GM23338 (cell line): ENCODE results near the gene COG7. TPM values are rescaled to one million over a fixed set of nuclear protein-coding genes. Genes with fewer than 3 reads are reported as not detected.
A peak's percentile ranks its signal among the peaks of the same experiment; 100 is the strongest.

Experiments used
- ATAC-seq: fragments of 200-7000 bp; cut with Tn5 transposase; 3 replicates; pipeline ENCODE4 v1.9.1; 2020
- DNase-seq: peaks from one replicate; pipeline ENCODE4 v3.0.0-alpha.2; 2015; ENCODE audit warnings: low spot score
- H2AFZ ChIP-seq: fragments of 200-600 bp; sonication (generic); 2 replicates; pipeline ENCODE4 v1.8.0; 2016; ENCODE audit warnings: antibody characterized with exemption, mild to moderate bottlenecking, moderate library complexity
- H3F3A ChIP-seq: fragments of 200-600 bp; sonication (generic); replicated peaks from 2 replicates; pipeline ENCODE4 v1.8.0; 2017; ENCODE audit warnings: antibody characterized with exemption, mixed run types, low read depth
- H3K27ac ChIP-seq: fragments of 200-600 bp; sonication (generic); 2 replicates; pipeline ENCODE4 v1.6.1; 2016; ENCODE audit warnings: low read depth
- H3K27me3 ChIP-seq: fragments of 200-600 bp; sonication (generic); 2 replicates; pipeline ENCODE4 v1.8.0; 2016; ENCODE audit warnings: mild to moderate bottlenecking, mixed run types, moderate library complexity; ENCODE audit not compliant: insufficient read depth
- H3K36me3 ChIP-seq: fragments of 200-600 bp; sonication (generic); 2 replicates; pipeline ENCODE4 v1.8.0; 2016; ENCODE audit warnings: mild to moderate bottlenecking; ENCODE audit not compliant: insufficient read depth
- H3K4me1 ChIP-seq: fragments of 200-600 bp; sonication (generic); 2 replicates; pipeline ENCODE4 v1.8.0; 2016; ENCODE audit warnings: mild to moderate bottlenecking, moderate library complexity; ENCODE audit not compliant: insufficient read depth
- H3K4me2 ChIP-seq: fragments of 200-600 bp; sonication (generic); 2 replicates; pipeline ENCODE4 v1.7.1; 2017; ENCODE audit warnings: mixed run types
- H3K4me3 ChIP-seq: fragments of 200-600 bp; sonication (generic); 2 replicates; pipeline ENCODE4 v1.6.1; 2016; ENCODE audit warnings: mixed run types
- H3K79me2 ChIP-seq: fragments of 200-600 bp; sonication (generic); replicated peaks from 2 replicates; pipeline ENCODE4 v1.8.0; 2017; ENCODE audit warnings: mild to moderate bottlenecking; ENCODE audit not compliant: insufficient read depth
- H3K9me2 ChIP-seq: fragments of 200-600 bp; sonication (generic); 2 replicates; pipeline ENCODE4 v1.8.0; 2017; ENCODE audit not compliant: insufficient read depth
- H4K20me1 ChIP-seq: fragments of 200-600 bp; sonication (generic); replicated peaks from 2 replicates; pipeline ENCODE4 v1.8.0; 2017; ENCODE audit warnings: mild to moderate bottlenecking; ENCODE audit not compliant: insufficient read depth
- H3K27ac Mint-ChIP-seq: 2 replicates; pipeline ENCODE4 v1.8.0; 2020; ENCODE audit warnings: inconsistent platforms, mild to moderate bottlenecking, moderate library complexity, mixed read lengths
- H3K27me3 Mint-ChIP-seq: 3 replicates; pipeline ENCODE4 v1.8.0; 2022; ENCODE audit warnings: low read depth, mild to moderate bottlenecking, moderate library complexity, mixed read lengths, inconsistent platforms; ENCODE audit not compliant: insufficient read depth, poor library complexity
- H3K36me3 Mint-ChIP-seq: 3 replicates; pipeline ENCODE4 v1.8.0; 2021; ENCODE audit warnings: low read depth, mild to moderate bottlenecking, inconsistent platforms, moderate library complexity, mixed read lengths
- H3K4me1 Mint-ChIP-seq: 3 replicates; pipeline ENCODE4 v1.8.0; 2020; ENCODE audit warnings: mild to moderate bottlenecking, inconsistent platforms, mixed read lengths
- H3K4me3 Mint-ChIP-seq: 3 replicates; pipeline ENCODE4 v1.8.0; 2021; ENCODE audit warnings: moderate library complexity, mild to moderate bottlenecking, inconsistent platforms, mixed read lengths
- H3K9me3 Mint-ChIP-seq: 3 replicates; pipeline ENCODE4 v1.8.0; 2020; ENCODE audit warnings: moderate library complexity, mild to moderate bottlenecking, inconsistent platforms, mixed read lengths
- STAT1 ChIP-seq: IDR thresholded peaks from one replicate; pipeline ENCODE4 v1.6.1; 2016; ENCODE audit warnings: antibody characterized with exemption; ENCODE audit not compliant: unreplicated experiment
- ZNF331 ChIP-seq: fragments of 250-450 bp; sonication (Bioruptor Pico); IDR thresholded peaks from 2 replicates; pipeline ENCODE4 v1.5.0; 2020; ENCODE audit warnings: low read depth, mild to moderate bottlenecking, moderate library complexity
- polyA plus RNA-seq: library from polyadenylated mRNA; unstranded; fragments of >200 nt; fragmentation: Nextera tagmentation; extraction: Ambion mirVana; gene quantifications from 2 replicates; pipeline ENCODE4 v1.2.1, GENCODE V29; 2016
- total RNA-seq: library from RNA; depleted of rRNA; stranded (reverse); fragments of >200 nt; shearing (Covaris generic); gene quantifications from 2 replicates; pipeline ENCODE4 v1.2.3, GENCODE V29; 2014
- TF ChIP-seq, protein P1 (sequence below): fragments of 250-450 bp; sonication (Bioruptor Pico); IDR thresholded peaks from 2 replicates; pipeline ENCODE4 v1.5.0; 2020; ENCODE audit warnings: mild to moderate bottlenecking, moderate library complexity
- TF ChIP-seq, protein P2 (sequence below), 2 experiments: fragments of 200-600 bp in 1 of 2; sonication (generic) in 1 of 2; conservative IDR thresholded peaks; 2 replicates each; pipeline versions ENCODE4 v1.5.1 to v1.6.1; 2016 to 2017; ENCODE audit warnings: antibody characterized with exemption in 2 of 2, low read depth in 2 of 2, mild to moderate bottlenecking in 2 of 2, moderate library complexity in 1 of 2

Gene COG7
- total and polyA plus RNA-seq, 2 experiments from 2014 or later: 9.2 to 20.0 TPM

- Mint-ChIP-seq H3K4me1 (no peaks in the 10 kb centered on the region), H3K9me3 (no peaks in the 10 kb centered on the region), H3K4me3 (no peak overlapping the region), H3K36me3 (peaks cover 35% of the 10 kb centered on the region; the same call in 2 of the 3 replicates), H3K27me3 (no peaks in the 10 kb centered on the region), H3K27ac (no peak overlapping the region)
- DNase-seq: peak; percentile 75
- H3K27ac ChIP-seq: no peak overlapping the region
- no peaks in the 10 kb centered on the region for H3K79me2 ChIP-seq
- no peaks in the 10 kb centered on the region for H3K4me1 ChIP-seq
- H3K9me2 ChIP-seq: no peaks in the 10 kb centered on the region
- no peaks in the 10 kb centered on the region; the same call in none of the 2 replicates for H4K20me1 ChIP-seq
- H3F3A ChIP-seq: no peaks in the 10 kb centered on the region
- no peak overlapping the region for H3K4me3 ChIP-seq
- TF ChIP-seq, protein P1, sequence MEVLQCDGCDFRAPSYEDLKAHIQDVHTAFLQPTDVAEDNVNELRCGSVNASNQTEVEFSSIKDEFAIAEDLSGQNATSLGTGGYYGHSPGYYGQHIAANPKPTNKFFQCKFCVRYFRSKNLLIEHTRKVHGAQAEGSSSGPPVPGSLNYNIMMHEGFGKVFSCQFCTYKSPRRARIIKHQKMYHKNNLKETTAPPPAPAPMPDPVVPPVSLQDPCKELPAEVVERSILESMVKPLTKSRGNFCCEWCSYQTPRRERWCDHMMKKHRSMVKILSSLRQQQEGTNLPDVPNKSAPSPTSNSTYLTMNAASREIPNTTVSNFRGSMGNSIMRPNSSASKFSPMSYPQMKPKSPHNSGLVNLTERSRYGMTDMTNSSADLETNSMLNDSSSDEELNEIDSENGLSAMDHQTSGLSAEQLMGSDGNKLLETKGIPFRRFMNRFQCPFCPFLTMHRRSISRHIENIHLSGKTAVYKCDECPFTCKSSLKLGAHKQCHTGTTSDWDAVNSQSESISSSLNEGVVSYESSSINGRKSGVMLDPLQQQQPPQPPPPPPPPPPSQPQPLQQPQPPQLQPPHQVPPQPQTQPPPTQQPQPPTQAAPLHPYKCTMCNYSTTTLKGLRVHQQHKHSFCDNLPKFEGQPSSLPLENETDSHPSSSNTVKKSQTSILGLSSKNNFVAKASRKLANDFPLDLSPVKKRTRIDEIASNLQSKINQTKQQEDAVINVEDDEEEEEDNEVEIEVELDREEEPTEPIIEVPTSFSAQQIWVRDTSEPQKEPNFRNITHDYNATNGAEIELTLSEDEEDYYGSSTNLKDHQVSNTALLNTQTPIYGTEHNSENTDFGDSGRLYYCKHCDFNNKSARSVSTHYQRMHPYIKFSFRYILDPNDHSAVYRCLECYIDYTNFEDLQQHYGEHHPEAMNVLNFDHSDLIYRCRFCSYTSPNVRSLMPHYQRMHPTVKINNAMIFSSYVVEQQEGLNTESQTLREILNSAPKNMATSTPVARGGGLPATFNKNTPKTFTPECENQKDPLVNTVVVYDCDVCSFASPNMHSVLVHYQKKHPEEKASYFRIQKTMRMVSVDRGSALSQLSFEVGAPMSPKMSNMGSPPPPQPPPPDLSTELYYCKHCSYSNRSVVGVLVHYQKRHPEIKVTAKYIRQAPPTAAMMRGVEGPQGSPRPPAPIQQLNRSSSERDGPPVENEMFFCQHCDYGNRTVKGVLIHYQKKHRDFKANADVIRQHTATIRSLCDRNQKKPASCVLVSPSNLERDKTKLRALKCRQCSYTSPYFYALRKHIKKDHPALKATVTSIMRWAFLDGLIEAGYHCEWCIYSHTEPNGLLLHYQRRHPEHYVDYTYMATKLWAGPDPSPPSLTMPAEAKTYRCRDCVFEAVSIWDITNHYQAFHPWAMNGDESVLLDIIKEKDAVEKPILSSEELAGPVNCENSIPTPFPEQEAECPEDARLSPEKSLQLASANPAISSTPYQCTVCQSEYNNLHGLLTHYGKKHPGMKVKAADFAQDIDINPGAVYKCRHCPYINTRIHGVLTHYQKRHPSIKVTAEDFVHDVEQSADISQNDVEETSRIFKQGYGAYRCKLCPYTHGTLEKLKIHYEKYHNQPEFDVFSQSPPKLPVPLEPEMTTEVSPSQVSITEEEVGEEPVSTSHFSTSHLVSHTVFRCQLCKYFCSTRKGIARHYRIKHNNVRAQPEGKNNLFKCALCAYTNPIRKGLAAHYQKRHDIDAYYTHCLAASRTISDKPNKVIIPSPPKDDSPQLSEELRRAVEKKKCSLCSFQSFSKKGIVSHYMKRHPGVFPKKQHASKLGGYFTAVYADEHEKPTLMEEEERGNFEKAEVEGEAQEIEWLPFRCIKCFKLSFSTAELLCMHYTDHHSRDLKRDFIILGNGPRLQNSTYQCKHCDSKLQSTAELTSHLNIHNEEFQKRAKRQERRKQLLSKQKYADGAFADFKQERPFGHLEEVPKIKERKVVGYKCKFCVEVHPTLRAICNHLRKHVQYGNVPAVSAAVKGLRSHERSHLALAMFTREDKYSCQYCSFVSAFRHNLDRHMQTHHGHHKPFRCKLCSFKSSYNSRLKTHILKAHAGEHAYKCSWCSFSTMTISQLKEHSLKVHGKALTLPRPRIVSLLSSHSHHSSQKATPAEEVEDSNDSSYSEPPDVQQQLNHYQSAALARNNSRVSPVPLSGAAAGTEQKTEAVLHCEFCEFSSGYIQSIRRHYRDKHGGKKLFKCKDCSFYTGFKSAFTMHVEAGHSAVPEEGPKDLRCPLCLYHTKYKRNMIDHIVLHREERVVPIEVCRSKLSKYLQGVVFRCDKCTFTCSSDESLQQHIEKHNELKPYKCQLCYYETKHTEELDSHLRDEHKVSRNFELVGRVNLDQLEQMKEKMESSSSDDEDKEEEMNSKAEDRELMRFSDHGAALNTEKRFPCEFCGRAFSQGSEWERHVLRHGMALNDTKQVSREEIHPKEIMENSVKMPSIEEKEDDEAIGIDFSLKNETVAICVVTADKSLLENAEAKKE (CRISPR knock-in tag): no peak
- TF ChIP-seq ZNF331 (CRISPR knock-in tag) (no peak), STAT1 (no peak)
- TF ChIP-seq, protein P2, sequence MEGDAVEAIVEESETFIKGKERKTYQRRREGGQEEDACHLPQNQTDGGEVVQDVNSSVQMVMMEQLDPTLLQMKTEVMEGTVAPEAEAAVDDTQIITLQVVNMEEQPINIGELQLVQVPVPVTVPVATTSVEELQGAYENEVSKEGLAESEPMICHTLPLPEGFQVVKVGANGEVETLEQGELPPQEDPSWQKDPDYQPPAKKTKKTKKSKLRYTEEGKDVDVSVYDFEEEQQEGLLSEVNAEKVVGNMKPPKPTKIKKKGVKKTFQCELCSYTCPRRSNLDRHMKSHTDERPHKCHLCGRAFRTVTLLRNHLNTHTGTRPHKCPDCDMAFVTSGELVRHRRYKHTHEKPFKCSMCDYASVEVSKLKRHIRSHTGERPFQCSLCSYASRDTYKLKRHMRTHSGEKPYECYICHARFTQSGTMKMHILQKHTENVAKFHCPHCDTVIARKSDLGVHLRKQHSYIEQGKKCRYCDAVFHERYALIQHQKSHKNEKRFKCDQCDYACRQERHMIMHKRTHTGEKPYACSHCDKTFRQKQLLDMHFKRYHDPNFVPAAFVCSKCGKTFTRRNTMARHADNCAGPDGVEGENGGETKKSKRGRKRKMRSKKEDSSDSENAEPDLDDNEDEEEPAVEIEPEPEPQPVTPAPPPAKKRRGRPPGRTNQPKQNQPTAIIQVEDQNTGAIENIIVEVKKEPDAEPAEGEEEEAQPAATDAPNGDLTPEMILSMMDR (conservative IDR thresholded peaks at IDR 0.05; ENCODE audit: low read depth in 2 of 2): peak; percentile 80 to 98
- peaks cover 13% of the 10 kb centered on the region for H3K36me3 ChIP-seq
- no peak overlapping the region for H2AFZ ChIP-seq
- peak; percentile 33; the same call in 2 of the 3 replicates for ATAC-seq
- no peak overlapping the region for H3K4me2 ChIP-seq
- no peaks in the 10 kb centered on the region for H3K27me3 ChIP-seq
Observed at GRCh38 chr16:23434380-23434779, 18.6 kb downstream of the COG7 start.
